Mucosa of rectum (tissue), 2 donors: ENCODE measurements around the gene SLC9A2.

Experiments
- H3K27ac ChIP-seq, 2 donors: one replicate each; pipeline ENCODE4 v1.7.0; 2013; ENCODE audit warnings: inconsistent platforms in 2 of 2, low read depth in 2 of 2, low read length in 2 of 2
- H3K27me3 ChIP-seq, 2 donors: one replicate each; pipeline ENCODE4 v1.7.0; 2013; ENCODE audit warnings: low read length in 2 of 2; ENCODE audit not compliant: control insufficient read depth in 2 of 2, insufficient read depth in 2 of 2
- H3K36me3 ChIP-seq, 2 donors: one replicate each; pipeline ENCODE4 v1.7.0; 2013; ENCODE audit warnings: low read length in 2 of 2; ENCODE audit not compliant: control insufficient read depth in 2 of 2, insufficient read depth in 2 of 2
- H3K4me1 ChIP-seq, 2 donors: one replicate each; pipeline ENCODE4 v1.7.0; 2013; ENCODE audit warnings: low read length in 2 of 2, mild to moderate bottlenecking in 1 of 2; ENCODE audit not compliant: control insufficient read depth in 2 of 2, insufficient read depth in 2 of 2
- H3K4me3 ChIP-seq, 2 donors: one replicate each; pipeline ENCODE4 v1.7.0; 2013; ENCODE audit warnings: low read length in 2 of 2
- H3K9ac ChIP-seq, 2 donors: one replicate each; pipeline ENCODE4 v1.7.0; 2013; ENCODE audit warnings: low read length in 2 of 2, low read depth in 1 of 2, mild to moderate bottlenecking in 1 of 2
- H3K9me3 ChIP-seq, 2 donors: one replicate each; pipeline ENCODE4 v1.7.0; 2013; ENCODE audit warnings: low read length in 2 of 2; ENCODE audit not compliant: control insufficient read depth in 2 of 2
- donor health status: healthy.
- donor health status: Normal muscosa, but diverticular disease.

SLC9A2 gene

GRCh38 chr2:102667072-102667471 is 47.7 kb downstream of the SLC9A2 start:
- Histone ChIP-seq H3K4me1 (peaks cover 4 to 19% of the 10 kb centered on the region in 2 donors), H3K36me3 (peaks cover 7 to 13% of the 10 kb centered on the region in 2 donors), H3K4me3 (no peak overlapping the region), H3K27ac (peak overlapping the region in 1 of 2 donors; percentile 30), H3K9me3 (no peaks in the 10 kb centered on the region), H3K27me3 (no peaks in the 10 kb centered on the region), H3K9ac (no peak overlapping the region)

GRCh38 chr2:102668171-102668570 is 48.8 kb downstream of the SLC9A2 start:
- Histone ChIP-seq H3K27ac (peak overlapping the region; percentile 60 to 86), H3K27me3 (no peaks in the 10 kb centered on the region), H3K36me3 (peaks cover 7 to 13% of the 10 kb centered on the region in 2 donors), H3K9ac (no peak overlapping the region), H3K4me1 (peaks cover 0 to 8% of the 10 kb centered on the region in 2 donors), H3K9me3 (no peaks in the 10 kb centered on the region), H3K4me3 (no peak overlapping the region)

GRCh38 chr2:102669401-102669800 is 50.0 kb downstream of the SLC9A2 start:
- H3K9me3 ChIP-seq: no peaks in the 10 kb centered on the region
- no peak overlapping the region for H3K27ac ChIP-seq
- H3K9ac ChIP-seq: no peak overlapping the region
- peaks cover 7 to 13% of the 10 kb centered on the region in 2 donors for H3K36me3 ChIP-seq
- H3K27me3 ChIP-seq: no peaks in the 10 kb centered on the region
- no peak overlapping the region for H3K4me3 ChIP-seq
- no peaks in the 10 kb centered on the region for H3K4me1 ChIP-seq

GRCh38 chr2:102672107-102672776 is 52.9 kb downstream of the SLC9A2 start:
- no peaks in the 10 kb centered on the region for H3K9me3 ChIP-seq
- H3K36me3 ChIP-seq: peaks cover 5 to 7% of the 10 kb centered on the region in 2 donors
- no peak overlapping the region for H3K27ac ChIP-seq
- no peaks in the 10 kb centered on the region for H3K27me3 ChIP-seq
- no peak overlapping the region for H3K4me3 ChIP-seq
- no peak overlapping the region for H3K9ac ChIP-seq
- H3K4me1 ChIP-seq: no peaks in the 10 kb centered on the region

GRCh38 chr2:102674370-102674769 is 55.0 kb downstream of the SLC9A2 start:
- no peak overlapping the region for H3K4me3 ChIP-seq
- no peak overlapping the region for H3K27ac ChIP-seq
- peaks cover 6 to 8% of the 10 kb centered on the region in 2 donors for H3K36me3 ChIP-seq
- H3K27me3 ChIP-seq: no peaks in the 10 kb centered on the region
- H3K4me1 ChIP-seq: no peaks in the 10 kb centered on the region
- no peak overlapping the region for H3K9ac ChIP-seq
- H3K9me3 ChIP-seq: no peaks in the 10 kb centered on the region

GRCh38 chr2:102674836-102675235 is 55.5 kb downstream of the SLC9A2 start:
- Histone ChIP-seq H3K27me3 (no peaks in the 10 kb centered on the region), H3K27ac (no peak overlapping the region), H3K9ac (no peak overlapping the region), H3K36me3 (peaks cover 3 to 8% of the 10 kb centered on the region in 2 donors), H3K9me3 (no peaks in the 10 kb centered on the region), H3K4me3 (no peak overlapping the region), H3K4me1 (no peaks in the 10 kb centered on the region)

- no peaks in the 10 kb centered on the region for H3K27me3 ChIP-seq
- H3K27ac ChIP-seq: no peak overlapping the region
- peaks cover 0 to 11% of the 10 kb centered on the region in 2 donors for H3K36me3 ChIP-seq
- H3K4me3 ChIP-seq: no peak overlapping the region
- no peaks in the 10 kb centered on the region for H3K9me3 ChIP-seq
- no peaks in the 10 kb centered on the region for H3K4me1 ChIP-seq
- H3K9ac ChIP-seq: no peak overlapping the region
Observed at GRCh38 chr2:102677244-102678215, 58.2 kb downstream of the SLC9A2 start.

- no peak overlapping the region for H3K4me3 ChIP-seq
- H3K9me3 ChIP-seq: no peaks in the 10 kb centered on the region
- peaks cover 0 to 16% of the 10 kb centered on the region in 2 donors for H3K36me3 ChIP-seq
- no peak overlapping the region for H3K27ac ChIP-seq
- no peaks in the 10 kb centered on the region for H3K27me3 ChIP-seq
- no peak overlapping the region for H3K9ac ChIP-seq
- no peaks in the 10 kb centered on the region for H3K4me1 ChIP-seq
Observed at GRCh38 chr2:102678442-102678841, 59.1 kb downstream of the SLC9A2 start.

- Histone ChIP-seq H3K9me3 (no peaks in the 10 kb centered on the region), H3K36me3 (peaks cover 26 to 32% of the 10 kb centered on the region in 2 donors), H3K4me3 (no peak overlapping the region), H3K9ac (no peak overlapping the region), H3K4me1 (no peaks in the 10 kb centered on the region), H3K27me3 (no peaks in the 10 kb centered on the region), H3K27ac (no peak overlapping the region)
Observed at GRCh38 chr2:102686479-102687439, 67.4 kb downstream of the SLC9A2 start.
